Measurements from ENCODE around the gene ZFPL1. TPM values are rescaled to one million over a fixed set of nuclear protein-coding genes. Genes with fewer than 3 reads are reported as not detected.

ZFPL1 gene
- total and polyA plus RNA-seq, 9 of the 15 experiments (the other 6 are each of a cell fraction or from before 2014, with no cell fraction given) = 3.7 to 37.5 (median 22.7) TPM

- TF ChIP-seq ZNF121 (CRISPR knock-in tag; conservative IDR thresholded peaks at IDR 0.05) = no peak
- TF ChIP-seq SMC3 (conservative IDR thresholded peaks at IDR 0.05; ENCODE audit: insufficient read depth, low read depth, low read length) = peak; percentile 37; the same call in 1 of the 2 replicates
- no peak for TF ChIP-seq NFE2 (IDR thresholded peaks at IDR 0.05; ENCODE audit: low read depth)
- no peak for TF ChIP-seq ELK3 (CRISPR knock-in tag; IDR thresholded peaks at IDR 0.05)
- TF ChIP-seq E2F1 (CRISPR knock-in tag; IDR thresholded peaks at IDR 0.05) = peak; percentile 67
- TF ChIP-seq, protein P1, sequence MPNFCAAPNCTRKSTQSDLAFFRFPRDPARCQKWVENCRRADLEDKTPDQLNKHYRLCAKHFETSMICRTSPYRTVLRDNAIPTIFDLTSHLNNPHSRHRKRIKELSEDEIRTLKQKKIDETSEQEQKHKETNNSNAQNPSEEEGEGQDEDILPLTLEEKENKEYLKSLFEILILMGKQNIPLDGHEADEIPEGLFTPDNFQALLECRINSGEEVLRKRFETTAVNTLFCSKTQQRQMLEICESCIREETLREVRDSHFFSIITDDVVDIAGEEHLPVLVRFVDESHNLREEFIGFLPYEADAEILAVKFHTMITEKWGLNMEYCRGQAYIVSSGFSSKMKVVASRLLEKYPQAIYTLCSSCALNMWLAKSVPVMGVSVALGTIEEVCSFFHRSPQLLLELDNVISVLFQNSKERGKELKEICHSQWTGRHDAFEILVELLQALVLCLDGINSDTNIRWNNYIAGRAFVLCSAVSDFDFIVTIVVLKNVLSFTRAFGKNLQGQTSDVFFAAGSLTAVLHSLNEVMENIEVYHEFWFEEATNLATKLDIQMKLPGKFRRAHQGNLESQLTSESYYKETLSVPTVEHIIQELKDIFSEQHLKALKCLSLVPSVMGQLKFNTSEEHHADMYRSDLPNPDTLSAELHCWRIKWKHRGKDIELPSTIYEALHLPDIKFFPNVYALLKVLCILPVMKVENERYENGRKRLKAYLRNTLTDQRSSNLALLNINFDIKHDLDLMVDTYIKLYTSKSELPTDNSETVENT (CRISPR knock-in tag; IDR thresholded peaks at IDR 0.05) = peak; percentile 35
- TF ChIP-seq HNRNPH1 (optimal IDR thresholded peaks at IDR 0.05; ENCODE audit: low read depth, low read length) = no peak
- 0 out of 2 replicates have a peak, but pooled peaks have one; percentile 54 for TF ChIP-seq RBFOX2 (IDR thresholded peaks at IDR 0.05; ENCODE audit: low read depth, low read length)
- TF ChIP-seq ZNF436 (CRISPR knock-in tag; IDR thresholded peaks at IDR 0.05) = no peak
- TF ChIP-seq MYC (IDR thresholded peaks at IDR 0.05; ENCODE audit: low read depth, low read length) = peak; percentile 71
- peak; percentile 59; the same call in 1 of the 2 replicates for TF ChIP-seq MYC (CRISPR knock-in tag; IDR thresholded peaks at IDR 0.05; ENCODE audit: borderline replicate concordance, low read depth)
- TF ChIP-seq MAX (CRISPR knock-in tag; IDR thresholded peaks at IDR 0.05) = peak; percentile 51
- TF ChIP-seq ZNF277 (CRISPR knock-in tag; IDR thresholded peaks at IDR 0.05; ENCODE audit: borderline replicate concordance) = no peak
- TF ChIP-seq COPS2 (conservative IDR thresholded peaks at IDR 0.05) = no peak
- no peak for TF ChIP-seq ZNF143 (CRISPR knock-in tag; IDR thresholded peaks at IDR 0.05)
- no peak; the same call in 1 of the 2 replicates for TF ChIP-seq ZNF444 (CRISPR knock-in tag; IDR thresholded peaks at IDR 0.05)
- no peak for TF ChIP-seq BHLHE40 (IDR thresholded peaks at IDR 0.05; ENCODE audit: low read length)
- no peak for TF ChIP-seq TEAD1 (CRISPR knock-in tag; IDR thresholded peaks at IDR 0.05)
- TF ChIP-seq RAD51 (IDR thresholded peaks at IDR 0.05; ENCODE audit: borderline replicate concordance, low read depth) = no peak
- TF ChIP-seq ZNF449 (CRISPR knock-in tag; IDR thresholded peaks at IDR 0.05) = no peak
Observed at GRCh38 chr11:65112546-65113360, 28.7 kb downstream of the ZFPL1 start (continued).

All from K562 (cell line).